WTC11 (cell line): ENCODE data around the gene RBL1. TPM values are rescaled to one million over a fixed set of nuclear protein-coding genes. Genes with fewer than 3 reads are reported as not detected.
A peak's percentile ranks its signal among the peaks of the same experiment; 100 is the strongest.

Experiments used
- ATAC-seq: fragments of 200-7000 bp; cut with Tn5 transposase; 2 replicates; pipeline ENCODE4 v1.10.0; 2021; ENCODE audit warnings: mild to moderate bottlenecking, moderate library complexity
- CTCF ChIA-PET: fragments of 300-600 bp; sonication (Branson Sonifier 250); formaldehyde crosslinking; loops from one replicate; lab custom pipeline; 2021; ENCODE audit warnings: antibody characterized with exemption; lab: Charles Lee
- POLR2A ChIA-PET: fragments of 350-600 bp; sonication (Branson Sonifier 250); formaldehyde crosslinking; loops from one replicate; lab custom pipeline; 2021; ENCODE audit warnings: antibody characterized with exemption; lab: Charles Lee
- DNase-seq: peaks from one replicate; pipeline ENCODE4 v3.0.0; 2021; ENCODE audit warnings: low spot score
- H3K27ac Mint-ChIP-seq: 2 replicates; pipeline ENCODE4 v1.8.0; 2021; ENCODE audit warnings: mixed read lengths
- H3K27me3 Mint-ChIP-seq: 2 replicates; pipeline ENCODE4 v1.8.0; 2021; ENCODE audit warnings: low read depth, mild to moderate bottlenecking, moderate library complexity, mixed read lengths
- H3K36me3 Mint-ChIP-seq: 2 replicates; pipeline ENCODE4 v1.8.0; 2021; ENCODE audit warnings: mixed read lengths
- H3K4me1 Mint-ChIP-seq: 2 replicates; pipeline ENCODE4 v1.8.0; 2022; ENCODE audit warnings: mixed read lengths
- H3K4me3 Mint-ChIP-seq: 2 replicates; pipeline ENCODE4 v1.8.0; 2021; ENCODE audit warnings: mild to moderate bottlenecking, moderate library complexity, mixed read lengths
- H3K9me3 Mint-ChIP-seq: 2 replicates; pipeline ENCODE4 v1.8.0; 2021; ENCODE audit warnings: mixed read lengths
- E2F1 ChIP-seq: sonication (generic); formaldehyde crosslinking; IDR thresholded peaks from 2 replicates; pipeline ENCODE4 v1.8.0; 2022; ENCODE audit warnings: mild to moderate bottlenecking, missing genetic modification reagents
- E2F4 ChIP-seq: sonication (generic); formaldehyde crosslinking; IDR thresholded peaks from 2 replicates; pipeline ENCODE4 v1.8.1; 2022; ENCODE audit warnings: low read depth, mild to moderate bottlenecking, moderate library complexity, missing genetic modification reagents, borderline replicate concordance
- ETV6 ChIP-seq: sonication (generic); formaldehyde crosslinking; IDR thresholded peaks from 2 replicates; pipeline ENCODE4 v1.8.1; 2022; ENCODE audit warnings: mild to moderate bottlenecking, missing genetic modification reagents
- FOXP4 ChIP-seq: sonication (generic); formaldehyde crosslinking; IDR thresholded peaks from 2 replicates; pipeline ENCODE4 v1.8.0; 2022; ENCODE audit warnings: mild to moderate bottlenecking, missing genetic modification reagents
- GABPB1 ChIP-seq: sonication (generic); formaldehyde crosslinking; IDR thresholded peaks from 2 replicates; pipeline ENCODE4 v1.8.1; 2023; ENCODE audit warnings: mild to moderate bottlenecking, missing genetic modification reagents
- MAX ChIP-seq: sonication (generic); formaldehyde crosslinking; IDR thresholded peaks from 2 replicates; pipeline ENCODE4 v1.8.0; 2022; ENCODE audit warnings: mild to moderate bottlenecking, missing genetic modification reagents
- MYBL2 ChIP-seq: sonication (generic); formaldehyde crosslinking; IDR thresholded peaks from 2 replicates; pipeline ENCODE4 v1.8.1; 2023; ENCODE audit warnings: mild to moderate bottlenecking, moderate library complexity, missing genetic modification reagents
- NR2C2 ChIP-seq: sonication (generic); formaldehyde crosslinking; IDR thresholded peaks from 2 replicates; pipeline ENCODE4 v1.8.0; 2022; ENCODE audit warnings: mild to moderate bottlenecking, missing genetic modification reagents
- PREB ChIP-seq: sonication (generic); formaldehyde crosslinking; IDR thresholded peaks from 2 replicates; pipeline ENCODE4 v1.8.1; 2022; ENCODE audit warnings: mild to moderate bottlenecking, missing genetic modification reagents, moderate library complexity, borderline replicate concordance
- SMAD3 ChIP-seq: sonication (generic); formaldehyde crosslinking; IDR thresholded peaks from 2 replicates; pipeline ENCODE4 v1.8.0; 2022; ENCODE audit warnings: missing genetic modification reagents, mild to moderate bottlenecking, borderline replicate concordance
- SMAD4 ChIP-seq: sonication (generic); formaldehyde crosslinking; IDR thresholded peaks from 2 replicates; pipeline ENCODE4 v1.8.0; 2022; ENCODE audit warnings: mild to moderate bottlenecking, missing genetic modification reagents
- STAT6 ChIP-seq: sonication (generic); formaldehyde crosslinking; conservative IDR thresholded peaks from 2 replicates; pipeline ENCODE4 v1.8.1; 2023; ENCODE audit warnings: mild to moderate bottlenecking, low read depth, missing genetic modification reagents, moderate library complexity
- TEAD1 ChIP-seq: sonication (generic); formaldehyde crosslinking; IDR thresholded peaks from 2 replicates; pipeline ENCODE4 v1.8.0; 2022; ENCODE audit warnings: mild to moderate bottlenecking, missing genetic modification reagents
- TEAD4 ChIP-seq: sonication (generic); formaldehyde crosslinking; IDR thresholded peaks from 2 replicates; pipeline ENCODE4 v1.8.0; 2022; ENCODE audit warnings: mild to moderate bottlenecking, missing genetic modification reagents
- TP53 ChIP-seq: sonication (generic); formaldehyde crosslinking; IDR thresholded peaks from 2 replicates; pipeline ENCODE4 v1.8.1; 2023; ENCODE audit warnings: mild to moderate bottlenecking, missing genetic modification reagents
- USF2 ChIP-seq: sonication (generic); formaldehyde crosslinking; IDR thresholded peaks from 2 replicates; pipeline ENCODE4 v1.8.1; 2023; ENCODE audit warnings: mild to moderate bottlenecking, missing genetic modification reagents, moderate library complexity
- ZNF281 ChIP-seq: sonication (generic); formaldehyde crosslinking; IDR thresholded peaks from 2 replicates; pipeline ENCODE4 v1.8.0; 2023; ENCODE audit warnings: mild to moderate bottlenecking, missing genetic modification reagents
- ZNF416 ChIP-seq: fragments of 250-450 bp; sonication (Bioruptor Pico); IDR thresholded peaks from 2 replicates; pipeline ENCODE4 v1.9.0; 2021; ENCODE audit warnings: mild to moderate bottlenecking, inconsistent platforms
- total RNA-seq: library from RNA; stranded (reverse); gene quantifications from 3 replicates; pipeline ENCODE4 v1.2.3, GENCODE V29; 2021

The RBL1 gene
- total RNA-seq, 1 experiment from 2014 or later: 11.1 TPM

- TF ChIP-seq SMAD3 (CRISPR knock-in tag) (no peak), SMAD4 (CRISPR knock-in tag) (no peak), ETV6 (CRISPR knock-in tag) (0 out of 2 replicates have a peak, but pooled peaks have one; percentile 6), FOXP4 (CRISPR knock-in tag) (no peak), USF2 (no peak), ZNF416 (CRISPR knock-in tag) (no peak)
- Mint-ChIP-seq H3K27ac (peak overlapping the region; percentile 83), H3K4me3 (peak overlapping the region; percentile 76), H3K4me1 (peaks cover 23% of the 10 kb centered on the region), H3K9me3 (no peaks in the 10 kb centered on the region), H3K36me3 (peaks cover 16% of the 10 kb centered on the region), H3K27me3 (no peaks in the 10 kb centered on the region)
- ATAC-seq (peak; percentile 22), DNase-seq (peak; percentile 18)
- ChIA-PET POLR2A (interaction anchor here (1.0 to 1.9 kb wide), 4 partner anchors 15 to 83 kb away, joined by 4 to 19 read pairs (median 6); partner anchors contain the start of genes MROH8 and RPN2), CTCF (interaction anchor here (0.6 to 1.6 kb wide), 6 partner anchors 16 to 259 kb away, joined by 3 to 9 read pairs (median 4); partner anchors contain the start of genes MROH8 and RPN2)
Measured at GRCh38 chr20:37095108-37095598, 644 bp downstream of the RBL1 start.

GRCh38 chr20:37090407-37090806 lies 5.4 kb downstream of the RBL1 start:
- TF ChIP-seq MYBL2 (CRISPR knock-in tag) (no peak), STAT6 (CRISPR knock-in tag) (no peak), PREB (no peak), TP53 (no peak), E2F1 (no peak)
- POLR2A ChIA-PET: no interaction called here
- Mint-ChIP-seq H3K4me3 (no peak overlapping the region), H3K27me3 (no peaks in the 10 kb centered on the region), H3K36me3 (peaks cover 32% of the 10 kb centered on the region), H3K4me1 (peaks cover 12% of the 10 kb centered on the region), H3K27ac (no peak overlapping the region), H3K9me3 (no peaks in the 10 kb centered on the region)
- CTCF ChIA-PET: no interaction called here
- DNase-seq: no peak
- no peak for ATAC-seq

- ChIA-PET POLR2A (no interaction called here), CTCF (interaction anchor here (1.2 kb wide), 1 partner anchor 110 kb away, joined by 4 read pairs; no protein-coding TSS in a partner anchor)
- Mint-ChIP-seq H3K27me3 (no peaks in the 10 kb centered on the region), H3K9me3 (no peaks in the 10 kb centered on the region), H3K36me3 (peaks cover 11% of the 10 kb centered on the region), H3K4me3 (no peak overlapping the region), H3K4me1 (no peaks in the 10 kb centered on the region), H3K27ac (peak overlapping the region; percentile 25; the same call in 1 of the 2 replicates)
- DNase-seq (no peak), ATAC-seq (peak; percentile 47)
- TF ChIP-seq GABPB1 (no peak), TEAD1 (CRISPR knock-in tag) (no peak), ZNF281 (CRISPR knock-in tag) (no peak), NR2C2 (CRISPR knock-in tag) (no peak), E2F4 (CRISPR knock-in tag) (no peak), MAX (CRISPR knock-in tag) (no peak), TEAD4 (no peak)
Measured at GRCh38 chr20:37081717-37082289, 14.0 kb downstream of the RBL1 start.
